MV-4-11 (cell line): ENCODE data around the gene NCBP1.
A peak's percentile ranks its signal among the peaks of the same experiment; 100 is the strongest.
"Not testable (repeated sequence)": the region's sequence is repeated elsewhere in the genome, so short reads cannot be mapped to it uniquely, and the experiment has no call there.

Experiments
- DNase-seq: peaks from one replicate; lab custom pipeline; 2025; lab: John Stamatoyannopoulos, UW

NCBP1 gene, protein sequence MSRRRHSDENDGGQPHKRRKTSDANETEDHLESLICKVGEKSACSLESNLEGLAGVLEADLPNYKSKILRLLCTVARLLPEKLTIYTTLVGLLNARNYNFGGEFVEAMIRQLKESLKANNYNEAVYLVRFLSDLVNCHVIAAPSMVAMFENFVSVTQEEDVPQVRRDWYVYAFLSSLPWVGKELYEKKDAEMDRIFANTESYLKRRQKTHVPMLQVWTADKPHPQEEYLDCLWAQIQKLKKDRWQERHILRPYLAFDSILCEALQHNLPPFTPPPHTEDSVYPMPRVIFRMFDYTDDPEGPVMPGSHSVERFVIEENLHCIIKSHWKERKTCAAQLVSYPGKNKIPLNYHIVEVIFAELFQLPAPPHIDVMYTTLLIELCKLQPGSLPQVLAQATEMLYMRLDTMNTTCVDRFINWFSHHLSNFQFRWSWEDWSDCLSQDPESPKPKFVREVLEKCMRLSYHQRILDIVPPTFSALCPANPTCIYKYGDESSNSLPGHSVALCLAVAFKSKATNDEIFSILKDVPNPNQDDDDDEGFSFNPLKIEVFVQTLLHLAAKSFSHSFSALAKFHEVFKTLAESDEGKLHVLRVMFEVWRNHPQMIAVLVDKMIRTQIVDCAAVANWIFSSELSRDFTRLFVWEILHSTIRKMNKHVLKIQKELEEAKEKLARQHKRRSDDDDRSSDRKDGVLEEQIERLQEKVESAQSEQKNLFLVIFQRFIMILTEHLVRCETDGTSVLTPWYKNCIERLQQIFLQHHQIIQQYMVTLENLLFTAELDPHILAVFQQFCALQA

DNA sequence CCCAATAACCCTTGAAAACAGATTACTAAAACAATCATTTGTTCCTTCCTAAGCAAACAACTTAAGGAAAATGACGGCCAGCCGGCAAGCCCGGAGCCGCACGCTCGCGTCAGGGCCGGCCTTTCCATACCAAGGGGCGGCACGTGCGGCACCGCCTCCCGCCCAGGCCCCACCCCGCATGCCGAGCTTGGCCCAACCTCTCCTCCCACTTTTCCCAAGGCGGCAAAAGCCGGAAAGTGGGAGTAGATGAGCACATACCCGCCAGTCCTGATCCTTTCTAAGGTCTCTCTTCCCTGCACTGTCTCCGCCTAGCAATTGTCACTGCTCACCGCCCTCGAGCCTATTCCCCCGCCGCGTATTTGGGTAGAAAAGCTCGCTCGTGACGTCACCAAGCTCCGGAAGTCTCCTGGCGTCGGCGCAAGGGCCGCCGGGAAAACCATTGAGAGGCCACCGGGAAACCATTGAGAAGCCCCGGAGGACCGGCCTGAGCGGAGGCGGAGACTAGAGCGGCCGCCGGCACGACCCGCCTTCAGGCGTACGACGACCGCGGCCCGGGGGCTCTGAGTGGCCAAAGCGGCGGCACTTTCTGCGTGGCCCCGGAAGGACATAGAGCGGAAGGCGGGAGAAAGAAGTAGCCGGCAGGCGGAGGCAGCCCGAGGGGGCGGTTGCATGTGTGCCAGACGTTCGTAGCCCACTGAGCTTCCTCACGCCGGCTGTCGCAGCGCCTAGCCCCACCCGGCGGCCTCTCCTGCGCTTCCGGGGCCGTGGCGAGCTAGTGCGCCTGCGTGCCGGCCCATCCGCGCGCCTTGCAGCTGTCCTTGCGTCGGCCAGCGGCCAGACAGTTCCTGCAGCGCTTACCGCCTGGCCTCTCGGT is at the start of gene NCBP1, which contains the start of gene TSTD2:
TSS of gene NCBP1 (plus strand) at position 837 of the 874 bp plus-strand sequence. CDS start 61 bp downstream, outside the sequence.
TSS of gene TSTD2 (minus strand) at position 384 of the 874 bp plus-strand sequence. CDS start 5,806 bp downstream, outside the sequence.
- peak; percentile 98 for DNase-seq

DNA sequence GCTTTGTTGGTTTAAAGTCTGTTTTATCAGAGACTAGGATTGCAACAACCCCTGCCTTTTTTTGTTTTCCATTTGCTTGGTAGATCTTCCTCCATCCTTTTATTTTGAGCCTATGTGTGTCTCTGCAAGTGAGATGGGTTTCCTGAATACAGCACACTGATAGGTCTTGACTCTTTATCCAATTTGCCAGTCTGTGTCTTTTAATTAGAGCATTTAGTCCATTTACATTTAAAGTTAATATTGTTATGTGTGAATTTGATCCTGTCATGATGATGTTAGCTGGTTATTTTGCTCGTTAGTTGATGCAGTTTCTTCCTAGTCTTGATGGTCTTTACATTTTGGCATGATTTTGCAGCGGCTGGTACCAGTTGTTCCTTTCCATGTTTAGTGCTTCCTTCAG is 48.8 kb upstream of the NCBP1 start:
- not testable (repeated sequence) for DNase-seq

DNA sequence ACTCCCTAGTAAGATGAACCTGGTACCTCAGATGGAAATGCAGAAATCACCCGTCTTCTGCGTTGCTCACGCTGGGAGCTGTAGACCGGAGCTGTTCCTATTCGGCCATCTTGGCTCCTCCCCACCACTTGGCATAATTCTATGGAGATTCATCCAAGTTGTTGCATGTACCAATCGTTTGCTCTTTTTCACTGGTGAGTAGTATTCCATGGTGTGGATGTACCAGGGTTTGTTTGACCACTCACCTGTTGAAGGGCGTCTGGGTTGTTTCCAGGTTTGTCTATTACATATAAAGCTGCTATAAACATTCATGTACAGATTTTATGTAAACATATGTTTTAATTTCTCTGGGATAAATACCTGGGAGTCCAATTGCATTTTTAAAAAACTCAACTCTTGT is 46.7 kb upstream of the NCBP1 start:
- DNase-seq: not testable (repeated sequence)

DNA sequence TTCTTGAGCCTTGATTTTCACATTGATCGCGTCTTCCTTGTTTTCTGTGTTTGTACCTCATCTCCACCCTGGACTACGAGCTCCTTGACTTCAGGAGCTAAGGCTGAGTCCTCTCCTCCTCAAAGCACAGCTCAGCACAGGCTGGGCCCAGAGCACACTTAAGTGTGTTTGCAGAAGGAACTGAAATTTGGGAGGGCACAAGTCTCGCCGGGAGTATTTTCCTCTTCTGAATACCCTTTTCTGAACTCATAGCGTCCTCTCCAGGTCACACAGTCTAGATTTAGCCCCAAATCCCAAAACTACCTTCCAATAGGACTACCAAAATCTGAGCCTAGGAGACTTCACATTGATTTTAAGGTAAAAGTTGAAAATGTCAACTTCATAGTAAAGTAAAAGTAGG is 42.1 kb upstream of the NCBP1 start:
- peak; percentile 58 for DNase-seq

DNA sequence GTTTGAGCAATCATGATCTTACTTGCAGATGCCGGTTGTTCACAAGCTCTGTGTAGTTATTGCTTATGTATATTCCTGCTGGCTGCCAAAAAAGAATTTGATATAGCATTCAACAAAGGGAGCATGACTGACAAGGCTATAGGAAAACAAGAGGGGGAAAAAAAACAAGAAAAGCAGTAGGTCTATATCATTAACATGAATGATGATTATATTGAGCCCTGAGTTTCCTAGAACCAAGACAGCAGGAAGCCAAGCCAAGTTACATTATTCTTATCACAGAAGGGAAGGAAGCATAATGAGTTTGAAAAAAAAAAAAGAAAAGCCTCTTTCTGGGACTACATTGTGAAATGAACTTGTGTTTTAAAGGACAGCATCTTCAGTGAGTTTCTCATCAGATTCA is 41.5 kb upstream of the NCBP1 start:
- no peak for DNase-seq

DNA sequence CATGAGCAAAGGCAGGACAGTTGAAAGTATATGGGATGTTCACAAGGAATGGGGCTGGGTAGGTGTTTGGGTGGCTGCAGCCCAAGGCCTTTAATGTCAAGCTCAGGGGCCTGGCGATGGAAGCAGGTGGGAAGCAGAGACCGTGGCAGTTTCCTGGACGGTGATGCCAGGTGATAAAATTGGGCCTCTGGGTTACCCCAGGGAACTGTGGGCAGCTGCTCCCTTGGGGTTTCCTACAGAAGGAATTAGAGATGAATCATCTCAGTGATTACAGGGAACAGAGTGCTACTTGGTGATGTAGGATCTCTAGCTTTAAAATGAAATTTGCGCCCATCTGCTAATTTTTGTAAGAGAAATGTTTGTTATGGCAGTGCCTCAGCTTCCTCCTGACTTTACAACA is 39.7 kb upstream of the NCBP1 start:
- no peak for DNase-seq

DNA sequence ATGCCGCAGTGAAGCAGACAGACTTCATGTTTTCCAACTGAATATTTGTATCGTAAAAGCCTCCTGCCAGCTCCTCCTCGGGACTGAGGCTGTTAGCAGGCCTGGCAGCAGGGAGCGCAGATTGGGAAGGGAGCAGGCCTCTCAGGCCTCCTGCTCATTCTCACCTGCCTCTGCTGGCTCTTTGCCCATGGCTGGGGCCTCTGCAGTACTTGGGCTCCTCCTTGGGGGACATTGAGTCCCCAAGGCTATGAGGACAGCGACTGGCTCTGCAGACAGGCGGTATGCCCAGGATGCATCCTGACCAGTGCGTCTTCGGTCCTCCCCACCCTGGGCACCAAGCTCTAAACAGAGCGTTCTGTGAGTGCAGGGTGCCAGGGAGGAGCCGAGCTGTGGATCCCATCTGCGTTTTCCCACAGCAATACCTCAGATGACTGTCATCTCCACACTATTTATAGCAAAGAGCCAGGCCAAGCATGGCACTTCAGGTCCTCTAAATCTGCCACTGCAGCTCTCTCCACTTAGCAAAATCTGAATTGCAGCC is 39.2 kb upstream of the NCBP1 start:
- DNase-seq: no peak

DNA sequence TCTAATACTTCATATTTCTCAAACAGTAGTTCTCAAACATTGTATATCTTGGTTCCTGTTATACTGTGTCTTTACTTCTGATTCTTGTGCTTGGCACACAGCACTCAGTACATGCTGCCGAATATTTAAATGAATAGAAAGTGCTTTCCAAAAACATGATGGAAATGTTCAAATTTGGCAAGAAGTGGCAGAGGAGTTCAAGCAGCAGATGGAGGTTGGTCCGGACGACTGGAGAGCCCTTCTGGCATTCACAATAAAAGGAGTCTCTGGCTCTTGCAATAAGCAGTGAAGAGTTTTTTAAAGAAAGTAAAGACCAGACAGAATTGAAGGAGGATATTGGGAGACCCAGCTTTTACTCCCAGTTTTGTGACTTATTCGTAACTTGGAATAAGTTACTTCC is 36.7 kb upstream of the NCBP1 start:
- no peak for DNase-seq

DNA sequence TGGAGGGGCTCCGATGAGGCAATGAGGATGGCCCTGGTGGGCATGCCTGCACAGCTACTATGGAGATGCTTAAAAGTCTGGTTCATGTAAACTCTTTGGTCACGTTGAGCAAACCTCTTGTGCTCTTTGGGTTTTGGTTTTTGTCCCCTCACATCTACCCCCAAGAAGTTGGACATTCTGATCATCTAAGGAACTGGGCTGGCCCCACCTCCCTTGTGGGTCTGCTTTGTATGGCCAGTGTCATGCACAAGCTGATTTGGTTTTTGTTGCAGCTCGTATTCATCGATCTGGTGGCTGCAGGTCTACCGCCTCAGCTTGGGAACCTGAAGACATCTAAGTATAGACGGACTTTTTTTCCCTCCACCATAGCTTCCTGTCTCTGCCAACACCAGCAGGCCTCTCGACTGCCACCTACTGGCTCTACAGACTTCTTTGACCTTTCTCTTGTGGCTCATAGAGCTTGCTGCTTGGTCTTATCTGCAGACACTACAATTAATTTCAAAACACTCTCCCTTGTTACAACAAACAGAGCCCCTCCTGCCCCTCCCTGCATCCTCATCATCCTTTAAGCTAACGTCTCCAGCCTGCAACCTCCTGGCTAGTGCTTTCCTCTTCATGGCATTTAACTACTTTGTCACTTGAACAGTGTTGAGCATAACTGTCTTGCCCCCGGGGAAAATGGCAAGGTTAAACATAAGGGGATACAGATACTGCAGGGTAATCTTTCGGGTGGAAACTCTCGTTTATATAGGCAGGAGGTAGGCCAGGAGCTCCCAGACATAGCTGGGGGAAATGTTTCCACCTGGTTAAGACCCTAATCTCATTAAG is 34.9 kb upstream of the NCBP1 start:
- peak; percentile 83 for DNase-seq

DNA sequence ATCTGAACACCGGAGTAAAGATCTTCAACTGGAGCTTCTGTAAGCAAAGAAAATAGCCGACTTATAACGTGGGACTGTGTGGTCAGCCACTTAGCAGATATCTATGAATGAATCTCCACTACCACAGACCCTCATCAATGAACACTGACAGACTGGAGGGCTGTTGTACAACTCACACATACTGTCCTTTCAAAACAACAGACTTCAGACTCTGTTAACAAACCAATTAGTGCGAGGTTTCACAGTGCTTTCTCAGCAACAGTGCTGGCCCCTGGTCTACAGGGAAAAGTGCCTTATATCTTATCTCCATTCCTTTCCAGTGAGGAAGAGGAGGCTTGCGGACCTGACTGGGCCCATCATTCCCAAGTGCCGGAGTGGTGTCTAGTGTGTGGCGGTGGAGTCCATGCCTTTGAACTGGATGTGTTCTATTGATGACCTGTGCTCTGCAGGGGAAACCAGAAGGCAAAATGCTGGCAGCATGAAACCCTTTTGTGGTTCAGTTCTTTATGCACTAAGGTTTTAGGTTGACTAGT is 34.2 kb upstream of the NCBP1 start:
- DNase-seq: no peak

DNA sequence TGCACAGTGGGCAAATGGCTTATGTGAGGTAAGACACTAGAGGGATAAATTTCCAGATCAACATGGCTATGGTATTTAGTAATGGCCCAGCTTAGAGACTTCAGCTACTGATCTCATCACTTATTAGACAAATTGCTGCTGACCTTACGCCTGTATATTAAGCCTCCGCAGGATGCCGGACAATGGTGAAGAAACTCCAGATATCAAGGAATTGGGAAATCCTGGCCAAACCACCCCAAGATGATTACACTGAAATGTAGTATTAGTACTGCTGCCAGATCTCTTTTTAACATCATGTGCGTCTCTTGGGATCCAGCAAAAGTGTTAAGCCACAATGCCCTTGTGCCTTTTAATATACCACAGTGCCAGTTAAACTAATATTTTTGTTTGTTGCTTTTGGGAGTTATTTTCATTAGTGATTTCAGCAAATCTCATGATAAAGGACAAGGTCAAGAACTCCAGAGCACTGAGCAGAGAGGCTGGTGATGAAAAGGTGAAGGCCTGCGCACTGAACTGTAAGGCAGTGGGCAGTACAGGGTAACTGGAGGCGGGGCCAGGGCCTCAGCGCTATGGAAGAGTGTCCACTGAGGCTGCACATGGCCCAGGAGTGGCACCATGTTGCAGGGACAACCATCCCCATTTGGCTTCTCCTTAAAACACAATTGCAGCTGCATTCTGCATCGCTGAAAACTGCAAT is 32.9 kb upstream of the NCBP1 start:
- no peak for DNase-seq

DNA sequence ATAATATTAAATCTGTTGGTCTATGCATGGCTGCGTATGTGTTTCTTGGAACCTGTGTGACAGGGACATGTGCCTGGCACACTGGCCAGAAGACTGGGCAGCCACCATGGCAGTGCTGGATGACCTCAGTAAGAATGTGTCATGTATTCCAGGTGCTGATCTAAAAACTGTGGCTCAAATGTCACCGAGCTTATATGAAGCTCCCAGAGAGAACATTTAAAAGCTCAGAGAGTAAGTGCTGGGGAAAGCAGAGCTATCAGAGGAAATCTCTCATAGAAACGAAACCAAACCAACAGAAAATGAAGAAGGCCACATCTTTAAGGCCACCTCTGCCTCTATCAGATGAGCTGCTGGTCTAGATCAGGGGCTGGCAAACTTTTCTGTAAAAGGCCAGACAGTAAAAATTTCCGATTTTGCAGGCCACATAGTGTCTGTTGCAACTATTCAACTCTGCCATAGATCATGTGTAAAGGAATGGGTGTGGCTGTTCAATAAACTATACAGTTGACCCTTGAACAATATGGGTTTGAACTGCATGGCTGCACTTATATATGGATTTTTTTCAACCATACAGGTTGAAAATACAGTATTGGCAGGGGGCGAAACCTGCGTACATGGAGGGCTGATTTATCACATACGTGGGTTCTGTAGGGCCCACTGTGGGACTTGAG is 32.3 kb upstream of the NCBP1 start:
- no peak for DNase-seq

DNA sequence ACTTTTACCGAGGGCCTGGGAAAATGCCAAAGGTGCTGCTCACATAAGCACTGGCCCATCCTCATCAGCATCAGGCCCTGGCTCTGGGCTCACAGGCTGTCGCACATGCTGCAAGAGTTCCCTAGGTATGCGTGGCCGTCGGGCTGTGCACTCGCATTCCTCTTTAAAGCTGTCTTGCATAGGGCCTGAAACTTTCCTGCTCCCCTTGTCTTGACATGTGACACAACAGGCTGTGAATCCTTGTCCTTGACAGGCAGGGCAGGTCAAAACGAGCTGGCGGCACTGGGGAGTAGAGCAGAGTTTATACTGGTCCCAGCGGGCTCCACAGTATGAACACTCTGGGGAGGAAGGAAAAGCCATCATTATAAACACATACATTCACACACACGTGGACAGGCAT is 31.2 kb upstream of the NCBP1 start:
- no peak for DNase-seq

DNA sequence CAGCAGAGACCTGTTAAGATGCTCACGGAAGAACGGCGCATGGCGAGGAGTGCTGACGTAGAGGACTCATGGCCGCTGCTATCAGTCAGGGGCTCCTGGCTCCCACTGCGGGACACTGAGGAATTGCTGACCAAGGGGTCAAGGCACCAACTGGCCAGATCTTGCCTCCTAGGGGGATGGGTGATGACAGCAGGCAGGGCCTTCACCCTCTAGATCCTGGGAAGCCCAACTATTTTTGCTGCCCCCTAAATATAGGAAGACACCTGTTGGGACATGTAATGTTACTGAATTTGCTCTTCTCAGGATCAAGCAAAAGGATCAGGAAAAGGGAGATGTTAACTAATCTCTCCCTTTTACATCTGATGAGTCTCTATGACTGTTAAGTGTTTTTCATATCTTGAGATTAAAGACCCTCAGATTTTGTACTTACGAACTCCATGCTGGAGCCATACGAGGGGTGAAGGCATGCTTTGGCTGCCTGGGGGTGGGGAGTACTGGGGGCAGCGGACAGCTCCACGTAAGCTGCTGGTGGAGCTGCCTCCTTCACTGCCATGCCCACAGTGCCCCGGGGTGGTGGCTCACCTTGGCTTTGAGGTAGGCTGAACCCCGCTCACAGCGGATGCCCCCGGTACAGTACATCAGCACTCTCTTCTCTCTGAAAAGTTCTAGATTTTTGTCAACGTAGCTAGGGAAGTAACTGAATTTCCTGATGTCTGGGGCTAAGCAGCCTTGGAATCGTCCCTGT is 28.5 kb upstream of the NCBP1 start:
- no peak for DNase-seq

DNA sequence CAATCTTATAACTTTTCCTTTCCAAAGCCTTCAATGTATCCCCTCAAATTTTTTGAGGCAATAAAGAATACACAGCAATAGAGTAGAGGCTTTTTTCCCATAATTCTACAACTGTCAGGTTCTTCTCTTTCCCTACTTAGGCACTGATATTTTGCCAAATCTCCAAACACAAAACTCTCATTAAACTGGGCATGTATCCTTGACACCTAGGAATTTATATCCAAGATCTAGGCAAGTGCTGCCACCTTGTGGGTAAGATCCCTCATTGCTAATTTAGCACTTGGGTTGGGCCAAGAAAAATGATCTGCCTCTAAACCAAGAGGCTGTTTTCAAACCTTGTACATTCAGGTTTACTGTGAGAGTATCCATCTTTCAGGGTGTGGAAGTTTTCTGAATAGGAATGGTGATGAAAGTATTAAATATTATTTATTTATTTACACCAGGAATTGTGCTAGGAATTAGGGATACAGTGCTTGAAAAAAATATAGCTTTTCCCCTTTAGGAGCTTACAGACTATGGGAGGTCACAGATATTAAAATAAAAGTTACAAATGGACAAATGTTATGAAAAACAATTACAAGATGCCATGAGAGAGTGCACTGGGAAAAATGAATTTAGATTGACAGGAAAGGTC is 18.1 kb upstream of the NCBP1 start:
- peak; percentile 50 for DNase-seq

DNA sequence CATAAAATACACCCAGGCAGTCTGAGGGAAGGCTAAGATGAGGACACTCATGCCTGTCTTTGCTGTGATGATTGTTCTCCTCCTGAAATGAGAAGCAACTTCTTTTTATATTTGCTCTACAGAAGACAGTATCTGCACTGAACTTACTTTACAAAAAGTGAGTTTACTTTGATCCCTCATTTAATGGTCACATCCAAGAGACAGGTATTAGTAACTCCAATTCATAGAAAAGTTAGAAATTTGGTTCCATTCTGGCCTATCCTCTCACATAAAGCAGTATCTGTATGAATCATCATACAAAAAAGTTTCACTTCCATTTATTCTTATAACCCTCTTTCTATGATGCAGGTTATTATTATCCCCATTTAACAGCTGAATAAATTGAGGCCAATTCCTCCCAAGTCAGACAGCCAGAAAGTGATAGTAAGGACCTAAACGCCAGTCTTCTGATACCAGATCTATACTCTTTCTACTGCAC is 15.6 kb upstream of the NCBP1 start:
- peak; percentile 61 for DNase-seq

DNA sequence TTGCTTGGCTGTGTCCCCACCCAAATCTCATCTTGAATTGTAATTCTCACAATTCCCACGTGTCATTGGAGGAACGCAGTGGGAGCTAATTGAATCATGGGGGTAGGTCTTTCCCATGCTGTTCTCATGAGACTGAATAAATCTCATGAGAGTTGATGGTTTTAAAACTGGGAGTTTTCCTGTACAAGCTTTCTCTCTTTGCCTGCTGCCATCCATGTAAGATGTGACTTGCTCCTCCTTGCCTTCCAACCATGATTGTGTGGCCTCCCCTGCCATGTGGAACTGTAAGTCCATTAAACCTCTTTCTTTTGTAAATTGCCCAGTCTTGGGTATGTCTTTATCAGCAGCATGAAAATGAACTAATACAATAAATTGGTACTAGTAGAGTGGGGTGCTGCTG is 13.6 kb upstream of the NCBP1 start:
- not testable (repeated sequence) for DNase-seq

DNA sequence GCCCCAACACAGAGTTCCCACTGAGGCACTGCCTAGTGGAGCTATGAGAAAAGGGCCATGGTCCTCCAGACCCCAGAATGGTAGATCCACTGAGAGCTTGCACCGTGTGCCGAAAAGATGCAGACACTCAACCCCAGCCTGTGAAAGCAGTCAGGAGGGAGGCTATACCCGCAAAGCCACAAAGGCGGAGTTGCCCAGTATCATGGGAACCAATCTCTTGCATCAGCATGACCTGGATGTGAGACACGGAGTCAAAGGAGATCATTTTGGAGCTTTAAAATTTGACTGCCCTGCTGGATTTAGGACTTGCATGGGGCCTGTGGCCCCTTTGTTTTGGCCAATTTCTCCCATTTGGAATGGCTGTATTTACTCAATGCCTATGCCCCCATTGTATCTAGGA is 11.1 kb upstream of the NCBP1 start:
- DNase-seq: not testable (repeated sequence)
